HEK293T (cell line): ENCODE measurements around the gene MAGIX.

Experiments used
- BHLHE40 ChIP-seq: fragments of 450-650 bp; IDR thresholded peaks from 2 replicates; pipeline ENCODE4 v1.6.1; 2016; ENCODE audit warnings: mild to moderate bottlenecking, moderate library complexity, borderline replicate concordance
- ELF4 ChIP-seq: fragments of 450-650 bp; IDR thresholded peaks from 2 replicates; pipeline ENCODE4 v1.6.1; 2017; ENCODE audit warnings: antibody characterized with exemption
- FOXA1 ChIP-seq: fragments of 450-650 bp; IDR thresholded peaks from 2 replicates; pipeline ENCODE4 v1.6.1; 2016; ENCODE audit warnings: mild to moderate bottlenecking
- FOXK2 ChIP-seq: fragments of 450-650 bp; IDR thresholded peaks from 2 replicates; pipeline ENCODE4 v1.6.1; 2016; ENCODE audit warnings: mild to moderate bottlenecking
- LEF1 ChIP-seq: fragments of 450-650 bp; IDR thresholded peaks from 2 replicates; pipeline ENCODE4 v1.6.1; 2017; ENCODE audit warnings: mild to moderate bottlenecking, borderline replicate concordance
- NFRKB ChIP-seq: fragments of 450-650 bp; IDR thresholded peaks from 2 replicates; pipeline ENCODE4 v1.6.1; 2016; ENCODE audit warnings: mild to moderate bottlenecking, moderate library complexity
- PKNOX1 ChIP-seq: fragments of 450-650 bp; IDR thresholded peaks from 2 replicates; pipeline ENCODE4 v1.6.1; 2016
- SP1 ChIP-seq: fragments of 450-650 bp; IDR thresholded peaks from 2 replicates; pipeline ENCODE4 v1.6.1; 2017
- SUZ12 ChIP-seq: fragments of 450-650 bp; IDR thresholded peaks from 2 replicates; pipeline ENCODE4 v1.6.1; 2016; ENCODE audit warnings: mild to moderate bottlenecking
- TARDBP ChIP-seq: fragments of 450-650 bp; IDR thresholded peaks from 2 replicates; pipeline ENCODE4 v1.6.1; 2016
- ZNF384 ChIP-seq: fragments of 450-650 bp; IDR thresholded peaks from 2 replicates; pipeline ENCODE4 v1.6.1; 2016

GRCh38 chrX:49161632-49162031 is 926 bp upstream of the MAGIX start:
- TF ChIP-seq BHLHE40 (no peak), LEF1 (no peak), SP1 (no peak), PKNOX1 (no peak), FOXA1 (no peak), SUZ12 (no peak), ZNF384 (no peak), TARDBP (no peak), FOXK2 (no peak), NFRKB (no peak), ELF4 (no peak)
